Nephron (organoid): ENCODE measurements around the gene NDUFS8.

ENCODE experiments used
- H3K27ac Mint-ChIP-seq, 3 experiments: 2 replicates each; pipeline ENCODE4 v1.8.0; 2020; ENCODE audit warnings: mixed read lengths in 3 of 3, mild to moderate bottlenecking in 2 of 3, moderate library complexity in 1 of 3
- H3K27me3 Mint-ChIP-seq: 2 replicates; pipeline ENCODE4 v1.8.0; 2021; ENCODE audit warnings: low read depth, mild to moderate bottlenecking, moderate library complexity, mixed read lengths
- H3K36me3 Mint-ChIP-seq: 2 replicates; pipeline ENCODE4 v1.8.0; 2020; ENCODE audit warnings: low read depth, mixed read lengths
- H3K4me1 Mint-ChIP-seq: 2 replicates; pipeline ENCODE4 v1.8.0; 2020; ENCODE audit warnings: mixed read lengths
- H3K4me3 Mint-ChIP-seq, 3 experiments: 2 replicates each; pipeline ENCODE4 v1.8.0; 2020; ENCODE audit warnings: mild to moderate bottlenecking in 3 of 3, mixed read lengths in 3 of 3, moderate library complexity in 2 of 3
- H3K9me3 Mint-ChIP-seq: 2 replicates; pipeline ENCODE4 v1.8.0; 2020; ENCODE audit warnings: mixed read lengths
- CTCF ChIP-seq, 3 experiments: fragments of 200-600 bp; sonication (generic); IDR thresholded peaks; one replicate each; pipeline ENCODE4 v1.5.0; 2021; ENCODE audit warnings: antibody characterized with exemption in 3 of 3; ENCODE audit not compliant: unreplicated experiment in 3 of 3

Gene NDUFS8

DNA sequence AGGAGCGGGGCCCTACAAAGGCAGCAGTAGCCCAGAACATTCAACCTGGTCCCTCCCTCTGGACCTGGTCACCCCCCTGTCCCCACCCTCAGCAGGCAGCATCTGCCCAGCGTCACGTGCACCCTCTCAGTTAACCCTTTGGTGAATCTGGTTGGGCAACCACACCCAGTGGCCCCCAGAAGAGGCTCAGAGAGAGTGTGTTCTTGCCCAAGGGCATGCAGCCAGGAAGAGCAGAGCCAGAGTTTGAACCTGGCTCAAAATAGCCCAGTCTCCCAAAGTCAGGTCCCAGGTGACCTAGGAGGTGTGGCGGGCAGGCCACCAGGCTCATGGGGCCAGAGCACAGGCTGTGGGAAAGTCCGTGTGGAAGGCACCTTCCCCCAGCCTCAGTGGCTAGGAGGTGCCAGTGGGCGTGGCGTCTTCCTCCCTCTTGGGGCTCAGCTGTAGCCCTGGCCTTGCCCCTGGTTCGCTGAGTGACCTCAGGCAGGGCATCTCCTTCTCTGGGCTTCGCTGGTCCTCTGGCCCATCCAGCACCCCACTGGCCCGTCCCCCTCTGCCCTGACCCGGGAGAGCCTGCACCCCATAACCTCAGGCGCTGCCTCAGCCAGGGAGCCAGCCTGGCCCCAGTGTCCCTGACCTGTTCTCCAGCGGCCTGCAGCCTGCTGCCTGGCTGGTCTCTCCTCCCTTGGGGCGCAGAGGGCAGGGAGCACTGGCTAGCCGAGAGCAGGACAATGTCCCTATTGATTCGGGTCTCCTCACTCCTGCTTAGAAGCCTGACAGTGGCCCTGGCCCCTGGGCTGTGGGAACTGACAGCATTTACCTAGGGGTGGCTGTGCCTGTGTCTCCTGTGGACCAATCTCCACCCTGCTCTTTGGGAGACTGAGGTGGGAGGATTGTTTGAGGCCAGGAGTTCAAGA lies 13.3 kb upstream of the NDUFS8 start:
- Mint-ChIP-seq H3K27ac (peak overlapping the region in 2 of 3 experiments; percentile 41 to 59), H3K9me3 (no peaks in the 10 kb centered on the region), H3K27me3 (peaks cover 11% of the 10 kb centered on the region), H3K4me3 (no peak overlapping the region), H3K4me1 (peaks cover 15% of the 10 kb centered on the region), H3K36me3 (no peaks in the 10 kb centered on the region)
- no peak for TF ChIP-seq CTCF (IDR thresholded peaks at IDR 0.05; ENCODE audit: unreplicated experiment in 3 of 3)

- Mint-ChIP-seq H3K9me3 (no peaks in the 10 kb centered on the region), H3K4me3 (no peak overlapping the region), H3K4me1 (peaks cover 13% of the 10 kb centered on the region), H3K27me3 (peaks cover 8% of the 10 kb centered on the region), H3K27ac (peak overlapping the region in 1 of 3 experiments; percentile 40), H3K36me3 (no peaks in the 10 kb centered on the region)
- no peak for TF ChIP-seq CTCF (IDR thresholded peaks at IDR 0.05; ENCODE audit: unreplicated experiment in 3 of 3)
These were observed 12.3 kb upstream of the NDUFS8 start for GRCh38 chr11:68017980-68018729.

DNA sequence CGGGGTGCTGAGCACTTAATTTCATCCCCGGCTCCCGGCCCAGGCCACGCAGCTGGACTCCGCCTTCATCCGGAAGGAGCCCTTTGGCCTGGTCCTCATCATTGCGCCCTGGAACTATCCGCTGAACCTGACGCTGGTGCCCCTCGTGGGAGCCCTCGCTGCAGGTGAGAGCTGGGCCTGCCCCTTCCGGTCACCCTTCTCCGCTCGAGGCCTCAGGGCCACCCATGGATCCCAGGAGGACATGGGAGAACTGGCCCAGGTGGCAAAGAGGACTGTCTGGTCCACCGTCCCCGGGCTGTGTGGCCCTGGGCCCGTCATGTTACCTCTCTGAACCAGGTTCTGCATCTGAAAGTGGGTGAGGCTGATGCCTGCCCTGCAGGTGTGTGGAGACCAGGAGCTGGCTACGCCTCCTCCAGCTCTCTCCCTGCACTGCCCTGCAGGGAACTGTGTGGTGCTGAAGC lies 11.7 kb upstream of the NDUFS8 start:
- peaks cover 10% of the 10 kb centered on the region for H3K4me1 Mint-ChIP-seq
- H3K4me3 Mint-ChIP-seq = no peak overlapping the region
- H3K27ac Mint-ChIP-seq = no peak overlapping the region
- H3K9me3 Mint-ChIP-seq = no peaks in the 10 kb centered on the region
- no peak for TF ChIP-seq CTCF (IDR thresholded peaks at IDR 0.05; ENCODE audit: unreplicated experiment in 3 of 3)
- H3K27me3 Mint-ChIP-seq = peaks cover 7% of the 10 kb centered on the region
- H3K36me3 Mint-ChIP-seq = no peaks in the 10 kb centered on the region

DNA sequence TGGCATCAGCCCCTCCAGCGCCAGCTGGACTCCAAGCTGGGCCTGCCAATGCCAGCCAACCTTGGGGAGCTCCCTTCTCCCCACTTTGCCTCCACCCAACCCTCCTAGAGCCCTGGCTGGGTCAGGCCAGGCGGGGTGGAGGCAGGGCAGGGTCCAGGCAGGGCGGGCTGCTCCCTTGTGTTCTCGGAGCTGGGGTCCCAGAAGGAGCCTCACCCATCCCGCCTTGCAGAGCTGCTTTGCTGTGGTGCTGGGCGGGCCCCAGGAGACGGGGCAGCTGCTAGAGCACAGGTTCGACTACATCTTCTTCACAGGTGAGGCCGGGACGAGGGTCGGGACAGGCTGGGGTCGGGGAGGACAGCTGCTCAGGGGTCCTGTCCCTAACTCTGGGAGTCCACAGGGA lies 11.0 kb upstream of the NDUFS8 start:
- Mint-ChIP-seq H3K4me3 (no peak overlapping the region), H3K36me3 (peaks cover 6% of the 10 kb centered on the region), H3K27ac (no peak overlapping the region), H3K27me3 (peaks cover 7% of the 10 kb centered on the region), H3K9me3 (peaks cover 4% of the 10 kb centered on the region), H3K4me1 (peaks cover 10% of the 10 kb centered on the region)
- TF ChIP-seq CTCF (IDR thresholded peaks at IDR 0.05; ENCODE audit: unreplicated experiment in 3 of 3) = no peak

DNA sequence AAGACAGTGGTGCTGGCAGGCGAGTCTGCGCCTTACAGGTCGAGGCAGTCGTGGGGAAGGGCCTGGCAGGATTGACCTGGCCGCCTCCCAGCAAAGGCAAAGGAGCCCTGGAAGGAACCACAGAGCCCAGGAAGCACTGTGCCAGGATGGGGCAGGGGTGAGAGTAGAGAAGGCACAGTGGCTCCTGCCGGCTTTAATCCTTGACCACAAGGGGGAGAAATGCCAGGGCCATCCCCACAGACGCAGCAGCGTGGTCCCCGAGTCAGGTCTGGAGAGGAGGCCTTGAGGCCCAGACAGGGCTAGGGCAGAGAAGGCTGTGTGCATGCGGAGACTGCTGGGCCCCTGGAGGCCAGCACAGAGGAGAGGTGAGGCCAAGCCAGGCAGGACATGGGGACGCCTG lies 9.9 kb upstream of the NDUFS8 start:
- Mint-ChIP-seq H3K9me3 (peaks cover 13% of the 10 kb centered on the region), H3K27ac (no peak overlapping the region), H3K4me3 (no peak overlapping the region), H3K4me1 (peaks cover 10% of the 10 kb centered on the region), H3K36me3 (peaks cover 17% of the 10 kb centered on the region), H3K27me3 (peaks cover 7% of the 10 kb centered on the region)
- TF ChIP-seq CTCF (IDR thresholded peaks at IDR 0.05; ENCODE audit: unreplicated experiment in 3 of 3) = peak in 2 of 3 experiments; percentile 18 to 22
